MM.1S (cell line): ENCODE data around the gene ALDH2.
"Not testable (repeated sequence)": the region's sequence is repeated elsewhere in the genome, so short reads cannot be mapped to it uniquely, and the experiment has no call there.

Experiments used
- DNase-seq: peaks from one replicate; pipeline ENCODE4 v3.0.0-alpha.2; 2015
- H2AFZ ChIP-seq: fragments of 300-600 bp; sonication (generic); 2 replicates; pipeline ENCODE4 v1.6.0; 2016; ENCODE audit warnings: antibody characterized with exemption, low read length
- H3F3A ChIP-seq: fragments of 300-600 bp; sonication (generic); 2 replicates; pipeline ENCODE4 v1.6.1; 2016; ENCODE audit warnings: mild to moderate bottlenecking, antibody characterized with exemption, low read length, moderate library complexity, mixed read lengths; ENCODE audit not compliant: insufficient read depth
- H3K27ac ChIP-seq: fragments of 300-600 bp; sonication (generic); 2 replicates; pipeline ENCODE4 v1.5.1; 2016; ENCODE audit warnings: mild to moderate bottlenecking, low read length
- H3K27me3 ChIP-seq: fragments of 300-600 bp; sonication (generic); replicated peaks from 2 replicates; pipeline ENCODE4 v1.6.0; 2016; ENCODE audit warnings: low read length; ENCODE audit not compliant: insufficient read depth
- H3K36me3 ChIP-seq: fragments of 300-600 bp; sonication (generic); replicated peaks from 2 replicates; pipeline ENCODE4 v1.6.1; 2016; ENCODE audit warnings: mild to moderate bottlenecking, low read length, mixed read lengths; ENCODE audit not compliant: insufficient read depth
- H3K4me1 ChIP-seq: fragments of 300-600 bp; sonication (generic); 2 replicates; pipeline ENCODE4 v1.6.1; 2016; ENCODE audit warnings: low read length, mixed read lengths
- H3K4me2 ChIP-seq: fragments of 300-600 bp; sonication (generic); 2 replicates; pipeline ENCODE4 v1.6.0; 2016; ENCODE audit warnings: low read depth, low read length
- H3K4me3 ChIP-seq: fragments of 300-600 bp; sonication (generic); 2 replicates; pipeline ENCODE4 v1.5.1; 2016; ENCODE audit warnings: low read length, mixed read lengths
- H3K79me2 ChIP-seq: fragments of 300-600 bp; sonication (generic); 2 replicates; pipeline ENCODE4 v1.6.1; 2016; ENCODE audit warnings: mixed run types, low read length, mixed read lengths
- H3K9ac ChIP-seq: fragments of 300-600 bp; sonication (generic); 2 replicates; pipeline ENCODE4 v1.6.1; 2016; ENCODE audit warnings: low read length, mixed read lengths
- H3K9me2 ChIP-seq: fragments of 300-600 bp; sonication (generic); replicated peaks from 2 replicates; pipeline ENCODE4 v1.6.1; 2016; ENCODE audit warnings: mild to moderate bottlenecking, low read length, mixed read lengths; ENCODE audit not compliant: insufficient read depth
- H3K9me3 ChIP-seq: fragments of 300-600 bp; sonication (generic); replicated peaks from 2 replicates; pipeline ENCODE4 v1.6.1; 2016; ENCODE audit warnings: mild to moderate bottlenecking, low read length, mixed read lengths; ENCODE audit not compliant: insufficient read depth
- H4K20me1 ChIP-seq: fragments of 300-600 bp; sonication (generic); 2 replicates; pipeline ENCODE4 v1.6.1; 2016; ENCODE audit warnings: mild to moderate bottlenecking, low read length, moderate library complexity, mixed read lengths; ENCODE audit not compliant: insufficient read depth
- CTCF ChIP-seq: fragments of 300-600 bp; sonication (generic); IDR thresholded peaks from 2 replicates; pipeline ENCODE4 v1.5.1; 2016; ENCODE audit warnings: antibody characterized with exemption, low read length, mixed read lengths
- EZH2 ChIP-seq: fragments of 300-600 bp; sonication (generic); optimal IDR thresholded peaks from 2 replicates; pipeline ENCODE3; 2017; ENCODE audit warnings: low read depth, mild to moderate bottlenecking, antibody characterized with exemption, low read length, mixed read lengths
- EZH2phosphoT487 ChIP-seq: fragments of 300-600 bp; sonication (generic); IDR thresholded peaks from 2 replicates; pipeline ENCODE4 v1.6.1; 2018; ENCODE audit warnings: antibody characterized with exemption, low read length

ALDH2 gene

GRCh38 chr12:111812881-111813741 lies 46.4 kb downstream of the ALDH2 start:
- Histone ChIP-seq H3K27ac (no peak overlapping the region), H3F3A (no peaks in the 10 kb centered on the region), H3K4me3 (no peak overlapping the region), H4K20me1 (no peaks in the 10 kb centered on the region), H3K79me2 (no peaks in the 10 kb centered on the region), H3K9ac (no peak overlapping the region), H3K9me3 (no peaks in the 10 kb centered on the region), H3K9me2 (no peaks in the 10 kb centered on the region), H3K4me1 (no peaks in the 10 kb centered on the region), H3K4me2 (peak overlapping the region; percentile 34; the same call in 1 of the 2 replicates), H2AFZ (0 out of 2 replicates have a peak overlapping the region, but pooled peaks have one; percentile 37), H3K27me3 (no peaks in the 10 kb centered on the region), H3K36me3 (no peaks in the 10 kb centered on the region)
- DNase-seq: peak; percentile 68
- no peak for TF ChIP-seq EZH2
- peak; percentile 58 for TF ChIP-seq CTCF

- no peak for DNase-seq
- no peaks in the 10 kb centered on the region for H3K4me1 ChIP-seq
- no peaks in the 10 kb centered on the region for H3K79me2 ChIP-seq
- no peaks in the 10 kb centered on the region for H3K9me3 ChIP-seq
- H3F3A ChIP-seq: no peaks in the 10 kb centered on the region
- no peaks in the 10 kb centered on the region for H4K20me1 ChIP-seq
- H3K27me3 ChIP-seq: no peaks in the 10 kb centered on the region
- H3K9ac ChIP-seq: no peak overlapping the region
- no peak for TF ChIP-seq EZH2phosphoT487
- no peak overlapping the region for H3K27ac ChIP-seq
- no peaks in the 10 kb centered on the region for H3K9me2 ChIP-seq
- H3K36me3 ChIP-seq: no peaks in the 10 kb centered on the region
- H3K4me2 ChIP-seq: no peak overlapping the region
- H2AFZ ChIP-seq: no peak overlapping the region
- no peak overlapping the region for H3K4me3 ChIP-seq
Measured at GRCh38 chr12:111816065-111816615, 49.4 kb downstream of the ALDH2 start.

GRCh38 chr12:111816898-111817297 lies 50.2 kb downstream of the ALDH2 start:
- H3K9ac ChIP-seq, H3K27me3 ChIP-seq, H3F3A ChIP-seq, H3K27ac ChIP-seq, H3K36me3 ChIP-seq, H3K4me2 ChIP-seq, H2AFZ ChIP-seq, H3K9me3 ChIP-seq, H3K79me2 ChIP-seq, H4K20me1 ChIP-seq, H3K4me3 ChIP-seq, H3K4me1 ChIP-seq, DNase-seq, H3K9me2 ChIP-seq: not testable (repeated sequence)

GRCh38 chr12:111818340-111818739 lies 51.6 kb downstream of the ALDH2 start:
- no peaks in the 10 kb centered on the region for H3K9me3 ChIP-seq
- H3K9ac ChIP-seq: no peak overlapping the region
- H3K27me3 ChIP-seq: no peaks in the 10 kb centered on the region
- H2AFZ ChIP-seq: no peak overlapping the region
- no peaks in the 10 kb centered on the region for H3K4me1 ChIP-seq
- H3K4me2 ChIP-seq: no peak overlapping the region
- no peaks in the 10 kb centered on the region for H3K9me2 ChIP-seq
- no peaks in the 10 kb centered on the region for H3K79me2 ChIP-seq
- TF ChIP-seq EZH2 (no peak), CTCF (no peak), EZH2phosphoT487 (no peak)
- no peaks in the 10 kb centered on the region for H3F3A ChIP-seq
- H3K27ac ChIP-seq: no peak overlapping the region
- H4K20me1 ChIP-seq: no peaks in the 10 kb centered on the region
- no peaks in the 10 kb centered on the region for H3K36me3 ChIP-seq
- DNase-seq: no peak
- no peak overlapping the region for H3K4me3 ChIP-seq
